Measurements from ENCODE around the gene RAD23B. TPM values are rescaled to one million over a fixed set of nuclear protein-coding genes. Genes with fewer than 3 reads are reported as not detected.

The RAD23B gene
- total RNA-seq, 1 donor from 2014 or later, result 92.4 TPM

DNA sequence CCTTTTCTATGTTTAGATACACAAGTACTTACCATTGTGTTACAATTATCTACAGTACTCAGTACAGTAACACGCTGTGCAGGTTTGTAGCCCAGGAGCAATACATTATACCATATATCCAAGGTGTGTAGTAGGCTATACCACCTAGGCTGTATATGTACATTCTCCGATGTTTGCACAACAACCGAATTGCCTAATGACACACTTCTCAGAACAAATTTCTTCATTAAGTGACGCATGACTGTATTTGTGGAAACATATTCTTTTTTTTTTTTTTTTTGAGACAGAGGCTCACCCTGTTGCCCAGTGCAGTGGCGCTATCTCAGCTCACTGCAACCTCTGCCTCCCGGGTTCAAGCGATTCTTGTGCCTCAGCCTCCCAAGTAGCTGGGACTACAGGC is 4.0 kb upstream of the RAD23B start:
- no peak overlapping the region for H3K9ac ChIP-seq (ENCODE audit: low read depth in 1 of 3, low read length in 3 of 3)
- H3K27ac ChIP-seq (ENCODE audit: low read depth, low read length), result no peak overlapping the region
- no peaks in the 10 kb centered on the region for H3K36me3 ChIP-seq (ENCODE audit: control insufficient read depth in 3 of 3, insufficient read depth in 3 of 3, low read length in 3 of 3)
- no peak overlapping the region for H3K4me3 ChIP-seq (ENCODE audit: low read length in 3 of 3)
- no peaks in the 10 kb centered on the region for H3K9me3 ChIP-seq (ENCODE audit: control insufficient read depth in 3 of 3, low read length in 3 of 3)
- no peaks in the 10 kb centered on the region for H3K27me3 ChIP-seq (ENCODE audit: control insufficient read depth in 3 of 3, insufficient read depth in 3 of 3, low read length in 3 of 3)
- H3K4me1 ChIP-seq (ENCODE audit: control insufficient read depth in 3 of 3, insufficient read depth in 3 of 3, low read length in 3 of 3), result peaks cover 9 to 15% (median 14%) of the 10 kb centered on the region in 3 donors

DNA sequence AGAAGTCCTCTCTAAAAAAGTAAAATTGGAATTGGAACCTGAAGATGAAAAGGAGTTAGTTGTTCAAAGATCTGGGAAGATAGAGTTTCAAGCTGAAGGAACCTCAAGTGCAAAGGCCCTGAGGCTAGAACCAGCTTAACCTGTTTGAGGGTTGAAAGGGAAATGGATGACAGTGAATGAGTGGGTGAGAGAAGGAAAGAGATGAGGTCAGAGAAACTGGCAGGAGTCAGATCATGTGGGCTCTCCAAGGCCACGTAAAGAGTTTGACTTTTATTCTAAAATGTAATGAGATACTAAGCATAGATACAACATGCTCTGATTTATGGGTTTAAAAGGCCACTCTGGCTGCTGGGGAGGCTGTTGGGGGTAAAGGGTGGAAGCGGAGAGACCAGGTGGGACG is 2.5 kb upstream of the RAD23B start:
- H3K27me3 ChIP-seq (ENCODE audit: control insufficient read depth in 3 of 3, insufficient read depth in 3 of 3, low read length in 3 of 3), result no peaks in the 10 kb centered on the region
- no peak overlapping the region for H3K4me3 ChIP-seq (ENCODE audit: low read length in 3 of 3)
- H3K27ac ChIP-seq (ENCODE audit: low read depth, low read length), result no peak overlapping the region
- no peak overlapping the region for H3K9ac ChIP-seq (ENCODE audit: low read depth in 1 of 3, low read length in 3 of 3)
- no peaks in the 10 kb centered on the region for H3K9me3 ChIP-seq (ENCODE audit: control insufficient read depth in 3 of 3, low read length in 3 of 3)
- H3K36me3 ChIP-seq (ENCODE audit: control insufficient read depth in 3 of 3, insufficient read depth in 3 of 3, low read length in 3 of 3), result no peaks in the 10 kb centered on the region
- peaks cover 5 to 14% (median 13%) of the 10 kb centered on the region in 3 donors for H3K4me1 ChIP-seq (ENCODE audit: control insufficient read depth in 3 of 3, insufficient read depth in 3 of 3, low read length in 3 of 3)

DNA sequence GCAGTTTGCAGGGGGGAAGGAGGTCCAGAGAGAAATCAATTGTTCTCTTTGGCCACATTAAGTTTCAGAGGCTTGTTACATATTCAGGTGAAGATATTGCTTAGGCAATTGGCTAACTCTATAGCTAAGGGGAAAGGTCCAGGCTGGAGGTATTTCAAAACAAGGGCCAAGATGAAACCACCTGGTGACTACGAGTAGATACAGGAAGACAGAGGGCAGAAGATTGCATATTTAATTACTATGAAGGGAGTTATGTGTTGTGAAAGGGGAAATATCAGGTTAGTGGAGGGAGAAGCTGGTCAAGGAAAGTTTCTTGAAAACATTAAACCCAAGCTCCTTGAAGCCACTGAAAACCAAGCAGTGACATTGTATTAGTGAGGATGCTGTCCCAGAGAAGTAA is 1.9 kb upstream of the RAD23B start:
- Histone ChIP-seq H3K36me3 (ENCODE audit: control insufficient read depth in 3 of 3, insufficient read depth in 3 of 3, low read length in 3 of 3) (no peaks in the 10 kb centered on the region), H3K27me3 (ENCODE audit: control insufficient read depth in 3 of 3, insufficient read depth in 3 of 3, low read length in 3 of 3) (no peaks in the 10 kb centered on the region), H3K4me1 (ENCODE audit: control insufficient read depth in 3 of 3, insufficient read depth in 3 of 3, low read length in 3 of 3) (peaks cover 9 to 17% (median 16%) of the 10 kb centered on the region in 3 donors), H3K9me3 (ENCODE audit: control insufficient read depth in 3 of 3, low read length in 3 of 3) (no peaks in the 10 kb centered on the region), H3K27ac (ENCODE audit: low read depth, low read length) (no peak overlapping the region), H3K9ac (ENCODE audit: low read depth in 1 of 3, low read length in 3 of 3) (no peak overlapping the region), H3K4me3 (ENCODE audit: low read length in 3 of 3) (no peak overlapping the region)

DNA sequence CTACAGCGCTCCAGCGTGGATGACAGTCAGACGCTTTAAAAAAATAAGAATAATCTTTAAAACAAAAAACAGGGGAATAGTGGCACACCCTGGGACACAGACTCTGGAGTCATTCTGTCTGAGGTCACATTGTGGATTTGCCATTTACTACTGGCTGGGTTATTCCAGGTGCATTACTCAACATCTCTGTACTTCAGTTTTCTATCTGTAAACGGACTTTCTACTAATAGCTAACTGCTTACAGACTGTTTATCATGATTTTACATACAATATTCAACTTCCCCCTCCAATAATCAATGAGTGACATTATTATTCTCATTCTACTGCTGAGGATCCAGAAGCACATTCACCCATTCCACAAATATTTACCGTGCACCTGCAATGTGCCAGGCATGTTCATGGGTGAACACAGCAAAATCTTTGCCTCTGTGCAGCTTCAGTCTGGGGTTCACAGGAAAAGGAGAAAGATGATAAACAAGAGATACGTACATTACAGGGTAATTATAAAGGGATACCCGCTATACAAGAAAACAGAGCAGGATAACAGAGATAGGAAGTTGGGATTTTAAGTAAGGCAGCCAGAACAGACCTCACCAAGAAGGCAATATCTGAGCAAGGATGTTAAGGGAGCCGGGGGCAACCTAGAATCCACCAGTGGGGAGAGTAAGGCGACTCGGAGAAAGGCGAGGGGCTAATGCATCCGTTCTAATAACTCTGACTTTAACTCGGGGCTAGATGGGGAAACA is 984 bp upstream of the RAD23B start:
- Histone ChIP-seq H3K4me3 (ENCODE audit: low read length in 3 of 3) (peak overlapping the region; percentile 75 to 83 (median 82)), H3K36me3 (ENCODE audit: control insufficient read depth in 3 of 3, insufficient read depth in 3 of 3, low read length in 3 of 3) (no peaks in the 10 kb centered on the region), H3K9ac (ENCODE audit: low read depth in 1 of 3, low read length in 3 of 3) (peak overlapping the region; percentile 75 to 80 (median 77)), H3K27me3 (ENCODE audit: control insufficient read depth in 3 of 3, insufficient read depth in 3 of 3, low read length in 3 of 3) (no peaks in the 10 kb centered on the region), H3K4me1 (ENCODE audit: control insufficient read depth in 3 of 3, insufficient read depth in 3 of 3, low read length in 3 of 3) (peaks cover 12 to 18% (median 17%) of the 10 kb centered on the region in 3 donors), H3K27ac (ENCODE audit: low read depth, low read length) (peak overlapping the region; percentile 81), H3K9me3 (ENCODE audit: control insufficient read depth in 3 of 3, low read length in 3 of 3) (no peaks in the 10 kb centered on the region)

DNA sequence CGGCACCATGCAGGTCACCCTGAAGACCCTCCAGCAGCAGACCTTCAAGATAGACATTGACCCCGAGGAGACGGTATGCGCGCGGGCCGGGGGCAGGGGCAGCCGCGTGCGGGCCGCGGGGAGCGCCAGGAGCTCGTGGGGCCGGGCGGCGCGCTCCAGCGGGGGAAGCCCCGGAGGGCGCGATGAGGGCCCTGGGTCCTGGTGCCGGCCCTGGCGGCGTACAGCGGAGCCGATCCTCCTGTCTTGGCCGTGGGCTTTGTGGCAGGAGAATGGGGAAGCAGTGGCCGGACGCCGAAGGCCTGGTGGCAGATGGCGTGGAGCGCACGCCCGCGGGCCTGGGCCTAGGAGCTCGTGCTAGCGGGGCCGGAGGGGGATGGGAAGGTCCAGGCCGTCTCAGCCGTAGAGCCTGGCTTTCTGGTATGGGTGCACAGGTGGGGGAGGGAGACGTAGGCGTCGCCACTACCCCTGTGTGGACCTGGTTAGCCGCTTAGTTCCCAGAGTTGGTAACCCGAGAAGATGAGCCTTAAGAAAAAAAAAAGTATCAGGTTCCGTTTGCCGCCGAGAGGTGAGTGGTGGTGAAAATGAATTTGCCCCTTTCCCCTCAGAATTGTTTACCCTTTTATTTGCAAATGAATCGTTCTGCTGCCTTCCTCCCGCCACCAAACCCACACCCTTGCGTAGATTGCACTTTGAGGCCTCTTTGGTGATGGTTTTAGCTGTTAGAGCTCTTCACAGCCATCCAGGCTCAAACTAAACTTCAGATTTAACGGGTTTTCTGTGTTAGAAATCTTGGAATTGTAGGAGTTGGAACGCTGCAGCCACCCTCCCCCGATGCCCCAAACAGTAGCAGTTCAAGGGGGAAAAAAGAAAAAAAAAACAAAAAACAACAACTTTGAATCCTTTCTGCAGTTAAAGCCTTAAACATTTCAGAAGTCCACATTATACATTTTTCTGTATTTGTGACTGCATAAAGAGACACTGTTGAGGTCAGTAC is 841 bp downstream of the RAD23B start:
- no peaks in the 10 kb centered on the region for H3K9me3 ChIP-seq (ENCODE audit: control insufficient read depth in 3 of 3, low read length in 3 of 3)
- peaks cover 12 to 29% (median 16%) of the 10 kb centered on the region in 3 donors for H3K4me1 ChIP-seq (ENCODE audit: control insufficient read depth in 3 of 3, insufficient read depth in 3 of 3, low read length in 3 of 3)
- H3K27ac ChIP-seq (ENCODE audit: low read depth, low read length), result peak overlapping the region; percentile 100
- no peaks in the 10 kb centered on the region for H3K36me3 ChIP-seq (ENCODE audit: control insufficient read depth in 3 of 3, insufficient read depth in 3 of 3, low read length in 3 of 3)
- H3K9ac ChIP-seq (ENCODE audit: low read depth in 1 of 3, low read length in 3 of 3), result peak overlapping the region; percentile 95 to 99 (median 97)
- peak overlapping the region; percentile 93 to 95 (median 94) for H3K4me3 ChIP-seq (ENCODE audit: low read length in 3 of 3)
- H3K27me3 ChIP-seq (ENCODE audit: control insufficient read depth in 3 of 3, insufficient read depth in 3 of 3, low read length in 3 of 3), result no peaks in the 10 kb centered on the region

DNA sequence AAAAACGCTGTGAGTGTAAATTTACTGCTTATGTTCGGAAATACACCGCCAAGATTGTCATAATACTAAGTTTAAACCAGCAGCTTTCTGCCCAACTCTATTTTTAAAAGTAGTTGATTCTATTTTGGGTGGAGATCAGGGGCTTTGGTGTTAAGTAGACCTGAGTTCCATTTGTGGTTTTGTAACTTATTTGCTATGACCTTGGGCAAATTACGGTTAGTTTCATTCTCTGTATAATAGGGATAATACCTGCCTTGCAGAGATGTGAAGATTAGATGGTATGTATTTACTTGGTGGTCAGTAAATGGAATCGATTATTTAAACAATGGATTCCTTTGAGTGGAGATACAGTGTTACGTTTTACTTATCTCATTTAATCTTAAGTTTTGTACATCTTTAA is 1.6 kb downstream of the RAD23B start:
- peak overlapping the region; percentile 93 to 95 (median 94) for H3K4me3 ChIP-seq (ENCODE audit: low read length in 3 of 3)
- peak overlapping the region; percentile 100 for H3K27ac ChIP-seq (ENCODE audit: low read depth, low read length)
- peak overlapping the region; percentile 95 to 99 (median 97) for H3K9ac ChIP-seq (ENCODE audit: low read depth in 1 of 3, low read length in 3 of 3)
- H3K4me1 ChIP-seq (ENCODE audit: control insufficient read depth in 3 of 3, insufficient read depth in 3 of 3, low read length in 3 of 3), result peaks cover 12 to 33% (median 20%) of the 10 kb centered on the region in 3 donors
- no peaks in the 10 kb centered on the region for H3K9me3 ChIP-seq (ENCODE audit: control insufficient read depth in 3 of 3, low read length in 3 of 3)
- H3K27me3 ChIP-seq (ENCODE audit: control insufficient read depth in 3 of 3, insufficient read depth in 3 of 3, low read length in 3 of 3), result no peaks in the 10 kb centered on the region
- H3K36me3 ChIP-seq (ENCODE audit: control insufficient read depth in 3 of 3, insufficient read depth in 3 of 3, low read length in 3 of 3), result no peaks in the 10 kb centered on the region

DNA sequence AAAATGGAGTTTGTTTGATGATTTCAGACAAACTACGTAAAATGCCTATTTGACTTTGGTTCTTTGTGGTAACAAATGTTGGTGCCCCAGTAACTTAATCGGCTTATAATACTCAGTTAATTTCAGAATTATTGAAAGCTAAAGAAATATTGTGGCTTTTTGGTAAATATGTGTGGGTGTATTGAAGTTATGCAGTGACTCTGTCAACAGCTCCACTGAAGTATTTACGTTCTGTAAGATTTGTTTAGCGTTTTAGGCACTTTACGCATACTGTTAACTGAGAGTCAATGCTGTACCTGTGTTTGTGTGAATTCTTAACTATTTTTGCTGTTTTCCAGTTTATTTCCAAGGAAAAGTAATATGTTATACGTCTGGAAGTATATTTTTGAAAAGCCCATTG is 2.2 kb downstream of the RAD23B start:
- Histone ChIP-seq H3K9me3 (ENCODE audit: control insufficient read depth in 3 of 3, low read length in 3 of 3) (no peaks in the 10 kb centered on the region), H3K4me3 (ENCODE audit: low read length in 3 of 3) (peak overlapping the region; percentile 60 to 94 (median 93)), H3K4me1 (ENCODE audit: control insufficient read depth in 3 of 3, insufficient read depth in 3 of 3, low read length in 3 of 3) (peaks cover 15 to 39% (median 25%) of the 10 kb centered on the region in 3 donors), H3K27me3 (ENCODE audit: control insufficient read depth in 3 of 3, insufficient read depth in 3 of 3, low read length in 3 of 3) (no peaks in the 10 kb centered on the region), H3K9ac (ENCODE audit: low read depth in 1 of 3, low read length in 3 of 3) (peak overlapping the region; percentile 95 to 99 (median 97)), H3K36me3 (ENCODE audit: control insufficient read depth in 3 of 3, insufficient read depth in 3 of 3, low read length in 3 of 3) (no peaks in the 10 kb centered on the region), H3K27ac (ENCODE audit: low read depth, low read length) (peak overlapping the region; percentile 100)

DNA sequence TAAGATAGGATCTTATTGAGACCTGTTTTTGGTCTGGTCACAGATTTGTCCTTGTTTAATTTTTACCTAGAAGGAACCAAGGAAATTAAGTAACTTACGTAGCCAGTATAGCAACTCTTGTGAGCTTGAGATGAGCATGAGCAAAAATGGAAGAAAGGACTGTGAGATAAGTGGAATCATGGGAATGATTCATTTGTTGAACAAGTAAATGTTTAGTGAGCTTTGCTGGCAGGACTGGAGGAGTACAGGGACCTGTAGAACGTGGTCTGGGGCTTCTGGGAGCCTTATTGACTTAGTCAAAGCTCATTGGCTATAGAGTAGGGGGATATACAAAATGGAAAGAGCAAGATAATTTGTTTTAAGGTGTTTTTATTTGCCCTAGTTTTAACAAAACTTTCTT is 3.0 kb downstream of the RAD23B start:
- Histone ChIP-seq H3K36me3 (ENCODE audit: control insufficient read depth in 3 of 3, insufficient read depth in 3 of 3, low read length in 3 of 3) (no peaks in the 10 kb centered on the region), H3K9ac (ENCODE audit: low read depth in 1 of 3, low read length in 3 of 3) (peak overlapping the region; percentile 58 to 99 (median 97)), H3K4me3 (ENCODE audit: low read length in 3 of 3) (peak overlapping the region; percentile 13 to 93 (median 39)), H3K27me3 (ENCODE audit: control insufficient read depth in 3 of 3, insufficient read depth in 3 of 3, low read length in 3 of 3) (no peaks in the 10 kb centered on the region), H3K27ac (ENCODE audit: low read depth, low read length) (peak overlapping the region; percentile 27), H3K9me3 (ENCODE audit: control insufficient read depth in 3 of 3, low read length in 3 of 3) (no peaks in the 10 kb centered on the region), H3K4me1 (ENCODE audit: control insufficient read depth in 3 of 3, insufficient read depth in 3 of 3, low read length in 3 of 3) (peaks cover 15 to 44% (median 30%) of the 10 kb centered on the region in 3 donors)

DNA sequence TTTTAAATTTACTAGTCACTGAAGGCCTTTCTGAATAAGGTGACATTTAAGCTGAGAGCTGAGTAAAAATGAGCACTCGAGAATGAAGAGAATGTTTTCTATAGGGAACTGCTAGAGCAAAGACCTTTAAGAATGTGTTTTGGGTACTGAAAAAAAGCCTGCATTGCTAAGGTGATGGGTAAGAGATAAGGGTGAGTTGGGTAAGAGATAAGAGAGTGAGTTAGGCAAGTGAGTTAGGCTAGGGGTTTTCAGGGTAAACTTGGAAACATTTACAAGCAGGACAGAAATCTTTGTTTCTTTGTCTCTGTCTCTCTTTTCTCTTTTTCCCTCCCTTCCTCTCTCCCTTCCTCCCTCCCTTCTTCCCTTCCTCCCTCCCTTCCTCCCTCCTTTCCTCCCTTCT is 5.6 kb downstream of the RAD23B start:
- no peaks in the 10 kb centered on the region for H3K36me3 ChIP-seq (ENCODE audit: control insufficient read depth in 3 of 3, insufficient read depth in 3 of 3, low read length in 3 of 3)
- no peak overlapping the region for H3K4me3 ChIP-seq (ENCODE audit: low read length in 3 of 3)
- no peaks in the 10 kb centered on the region for H3K9me3 ChIP-seq (ENCODE audit: control insufficient read depth in 3 of 3, low read length in 3 of 3)
- no peak overlapping the region for H3K27ac ChIP-seq (ENCODE audit: low read depth, low read length)
- H3K4me1 ChIP-seq (ENCODE audit: control insufficient read depth in 3 of 3, insufficient read depth in 3 of 3, low read length in 3 of 3), result peaks cover 19 to 47% (median 31%) of the 10 kb centered on the region in 3 donors
- no peak overlapping the region for H3K9ac ChIP-seq (ENCODE audit: low read depth in 1 of 3, low read length in 3 of 3)
- H3K27me3 ChIP-seq (ENCODE audit: control insufficient read depth in 3 of 3, insufficient read depth in 3 of 3, low read length in 3 of 3), result no peaks in the 10 kb centered on the region
